ENCODE measurements around the gene HOXD11.

The HOXD11 gene

GRCh38 chr2:176126929-176127773 lies 20.1 kb downstream of the HOXD11 start:
- Histone ChIP-seq H4K8ac (ENCODE audit: low read depth, low read length) (no peak overlapping the region), H3K18ac (ENCODE audit: low read length) (no peak overlapping the region), H3K14ac (ENCODE audit: low read length) (no peak overlapping the region), H3K4me1 (ENCODE audit: control insufficient read depth in 2 of 2, insufficient read depth in 1 of 2, low read depth in 1 of 2, low read length in 2 of 2) (peaks cover 0 to 5% of the 10 kb centered on the region in 2 donors), H2BK5ac (ENCODE audit: low read length) (no peak overlapping the region), H3K36me3 (replicated peaks in 1 of 2; ENCODE audit: control insufficient read depth in 2 of 2, insufficient read depth in 2 of 2, low read length in 2 of 2) (no peaks in the 10 kb centered on the region), H3K4me2 (ENCODE audit: insufficient read depth, low read length, poor library complexity, severe bottlenecking) (no peak overlapping the region), H2BK120ac (ENCODE audit: low read depth, low read length) (no peak overlapping the region), H2AK5ac (ENCODE audit: low read depth, low read length) (no peak overlapping the region), H2BK12ac (ENCODE audit: low read length) (no peak overlapping the region), H3K23ac (ENCODE audit: low read depth, low read length, poor library complexity) (no peak overlapping the region), H3K4ac (ENCODE audit: low read length) (no peak overlapping the region), H3K9ac (ENCODE audit: low read depth, low read length, poor library complexity) (no peak overlapping the region), H2AFZ (ENCODE audit: low read length) (no peak overlapping the region), H3K79me1 (ENCODE audit: low read depth, low read length) (no peaks in the 10 kb centered on the region), H3K27ac (replicated peaks; ENCODE audit: low read length) (no peak overlapping the region), H2BK15ac (ENCODE audit: low read length) (no peak overlapping the region), H4K91ac (ENCODE audit: low read depth, low read length, poor library complexity) (no peak overlapping the region), H3K4me3 (ENCODE audit: low read length in 2 of 2) (no peak overlapping the region), H3K9me3 (replicated peaks in 1 of 2; ENCODE audit: control insufficient read depth in 2 of 2, insufficient read depth in 1 of 2, low read depth in 1 of 2, low read length in 2 of 2) (no peaks in the 10 kb centered on the region), H3K27me3 (ENCODE audit: control insufficient read depth in 3 of 3, insufficient read depth in 3 of 3, low read depth in 1 of 3, low read length in 3 of 3) (peaks cover 52 to 98% (median 90%) of the 10 kb centered on the region in 3 experiments)
- peak; percentile 76 for DNase-seq (ENCODE audit: low spot score)
- no CpG with 5 or more reads among the region's 13 CpGs for WGBS, 2 donors (ENCODE audit: extremely low coverage in 2 of 2, insufficient read length in 2 of 2, insufficient replicate concordance in 1 of 2)

- H3K18ac ChIP-seq (ENCODE audit: low read length): no peak overlapping the region
- H4K91ac ChIP-seq (ENCODE audit: low read depth, low read length, poor library complexity): no peak overlapping the region
- no peak overlapping the region for H2AK5ac ChIP-seq (ENCODE audit: low read depth, low read length)
- H2BK5ac ChIP-seq (ENCODE audit: low read length): no peak overlapping the region
- no peak overlapping the region for H3K23ac ChIP-seq (ENCODE audit: low read depth, low read length, poor library complexity)
- H3K27ac ChIP-seq (replicated peaks; ENCODE audit: low read length): no peak overlapping the region
- H3K27me3 ChIP-seq (ENCODE audit: control insufficient read depth in 3 of 3, insufficient read depth in 3 of 3, low read depth in 1 of 3, low read length in 3 of 3): peaks cover 47 to 98% (median 90%) of the 10 kb centered on the region in 3 experiments
- H2BK120ac ChIP-seq (ENCODE audit: low read depth, low read length): no peak overlapping the region
- peaks cover 0 to 5% of the 10 kb centered on the region in 2 donors for H3K4me1 ChIP-seq (ENCODE audit: control insufficient read depth in 2 of 2, insufficient read depth in 1 of 2, low read depth in 1 of 2, low read length in 2 of 2)
- H2BK15ac ChIP-seq (ENCODE audit: low read length): no peak overlapping the region
- WGBS, 2 donors (ENCODE audit: extremely low coverage in 2 of 2, insufficient read length in 2 of 2, insufficient replicate concordance in 1 of 2): no CpG with 5 or more reads among the region's 4 CpGs
- no peaks in the 10 kb centered on the region for H3K36me3 ChIP-seq (replicated peaks in 1 of 2; ENCODE audit: control insufficient read depth in 2 of 2, insufficient read depth in 2 of 2, low read length in 2 of 2)
- H3K4ac ChIP-seq (ENCODE audit: low read length): no peak overlapping the region
- no peak overlapping the region for H3K9ac ChIP-seq (ENCODE audit: low read depth, low read length, poor library complexity)
- no peak overlapping the region for H3K14ac ChIP-seq (ENCODE audit: low read length)
- H4K8ac ChIP-seq (ENCODE audit: low read depth, low read length): no peak overlapping the region
- H3K9me3 ChIP-seq (replicated peaks in 1 of 2; ENCODE audit: control insufficient read depth in 2 of 2, insufficient read depth in 1 of 2, low read depth in 1 of 2, low read length in 2 of 2): no peaks in the 10 kb centered on the region
- H2AFZ ChIP-seq (ENCODE audit: low read length): no peak overlapping the region
- no peak overlapping the region for H3K4me3 ChIP-seq (ENCODE audit: low read length in 2 of 2)
- no peaks in the 10 kb centered on the region for H3K79me1 ChIP-seq (ENCODE audit: low read depth, low read length)
- no peak overlapping the region for H3K4me2 ChIP-seq (ENCODE audit: insufficient read depth, low read length, poor library complexity, severe bottlenecking)
- no peak overlapping the region for H2BK12ac ChIP-seq (ENCODE audit: low read length)
- no peak for DNase-seq (ENCODE audit: low spot score)
Measured at GRCh38 chr2:176127774-176128072, 20.6 kb downstream of the HOXD11 start.

- Histone ChIP-seq H2BK15ac (ENCODE audit: low read length) (no peak overlapping the region), H3K4me1 (ENCODE audit: control insufficient read depth in 2 of 2, insufficient read depth in 1 of 2, low read depth in 1 of 2, low read length in 2 of 2) (peaks cover 0 to 5% of the 10 kb centered on the region in 2 donors), H3K4me3 (ENCODE audit: low read length in 2 of 2) (no peak overlapping the region), H2BK120ac (ENCODE audit: low read depth, low read length) (no peak overlapping the region), H3K14ac (ENCODE audit: low read length) (no peak overlapping the region), H3K27ac (replicated peaks; ENCODE audit: low read length) (no peak overlapping the region), H2AFZ (ENCODE audit: low read length) (peak overlapping the region; percentile 87), H4K91ac (ENCODE audit: low read depth, low read length, poor library complexity) (no peak overlapping the region), H3K27me3 (ENCODE audit: control insufficient read depth in 3 of 3, insufficient read depth in 3 of 3, low read depth in 1 of 3, low read length in 3 of 3) (peaks cover 42 to 98% (median 90%) of the 10 kb centered on the region in 3 experiments), H3K36me3 (replicated peaks in 1 of 2; ENCODE audit: control insufficient read depth in 2 of 2, insufficient read depth in 2 of 2, low read length in 2 of 2) (no peaks in the 10 kb centered on the region), H3K23ac (ENCODE audit: low read depth, low read length, poor library complexity) (no peak overlapping the region), H3K18ac (ENCODE audit: low read length) (no peak overlapping the region), H3K79me1 (ENCODE audit: low read depth, low read length) (no peaks in the 10 kb centered on the region), H2BK12ac (ENCODE audit: low read length) (no peak overlapping the region), H3K4me2 (ENCODE audit: insufficient read depth, low read length, poor library complexity, severe bottlenecking) (no peak overlapping the region), H3K4ac (ENCODE audit: low read length) (no peak overlapping the region), H3K9me3 (replicated peaks in 1 of 2; ENCODE audit: control insufficient read depth in 2 of 2, insufficient read depth in 1 of 2, low read depth in 1 of 2, low read length in 2 of 2) (no peaks in the 10 kb centered on the region), H3K9ac (ENCODE audit: low read depth, low read length, poor library complexity) (no peak overlapping the region), H4K8ac (ENCODE audit: low read depth, low read length) (no peak overlapping the region), H2BK5ac (ENCODE audit: low read length) (no peak overlapping the region), H2AK5ac (ENCODE audit: low read depth, low read length) (no peak overlapping the region)
- no peak for DNase-seq (ENCODE audit: low spot score)
- WGBS, 2 donors (ENCODE audit: extremely low coverage in 2 of 2, insufficient read length in 2 of 2, insufficient replicate concordance in 1 of 2): no CpG with 5 or more reads among the region's 49 CpGs
Measured at GRCh38 chr2:176128172-176128981, 21.3 kb downstream of the HOXD11 start.
